GM19395 (cell line): Measurements from ENCODE around the gene TLE2.
A peak's percentile ranks its signal among the peaks of the same experiment; 100 is the strongest.

Source experiments
- ATAC-seq: cut with Tn5 transposase; IDR thresholded peaks from one replicate; pipeline ENCODE4 v1.9.1; 2021; ENCODE audit warnings: mild to moderate bottlenecking, moderate library complexity; ENCODE audit not compliant: unreplicated experiment

Gene TLE2

GRCh38 chr19:2962018-2962670, 66.9 kb downstream of the TLE2 start:
- no peak for ATAC-seq

- ATAC-seq, result no peak
Measured at GRCh38 chr19:2960120-2960519, 69.0 kb downstream of the TLE2 start.

GRCh38 chr19:2957160-2957559, 71.9 kb downstream of the TLE2 start:
- ATAC-seq, result no peak

GRCh38 chr19:2952953-2953481, 76.1 kb downstream of the TLE2 start:
- no peak for ATAC-seq

GRCh38 chr19:2950286-2951124, 78.6 kb downstream of the TLE2 start:
- peak; percentile 92 for ATAC-seq

GRCh38 chr19:2949939-2950285, 79.2 kb downstream of the TLE2 start:
- peak; percentile 4 for ATAC-seq
